GM12878 (cell line): ENCODE results near the gene OR10G3. TPM values are rescaled to one million over a fixed set of nuclear protein-coding genes. Genes with fewer than 3 reads are reported as not detected.

Source experiments
- ATAC-seq: fragments of 200-7000 bp; cut with Tn5 transposase; 3 replicates; pipeline ENCODE4 v1.9.1; 2020; ENCODE audit warnings: mild to moderate bottlenecking, moderate library complexity
- BruUV-seq: library from RNA; stranded (reverse); fragments of 400-500 nt; replicated peaks from 2 replicates; lab custom pipeline; 2021; lab: Mats Ljungman, UMichigan
- CTCF ChIA-PET: fragments of 300-600 bp; sonication (Branson Sonifier 250); formaldehyde crosslinking; extraction: SDS; loops from one replicate; lab custom pipeline; 2021; ENCODE audit warnings: inconsistent platforms; lab: Yijun Ruan, JAX
- POLR2A ChIA-PET: fragments of 350-600 bp; formaldehyde crosslinking; extraction: SDS; loops from one replicate; lab custom pipeline; 2021; ENCODE audit warnings: inconsistent platforms; lab: Charles Lee
- RAD21 ChIA-PET: fragments of 300-600 bp; sonication (Branson Sonifier 250); formaldehyde crosslinking; loops from one replicate; lab custom pipeline; 2023; ENCODE audit warnings: antibody characterized with exemption; ENCODE audit not compliant: unreplicated experiment; lab: Charles Lee
- SMC1A ChIA-PET: fragments of 300-600 bp; sonication (Branson Sonifier 250); formaldehyde crosslinking; loops from one replicate; lab custom pipeline; 2023; ENCODE audit not compliant: unreplicated experiment, uncharacterized antibody; lab: Charles Lee
- DNase-seq: peaks from one replicate; pipeline ENCODE4 v3.0.0-alpha.2; 2011; ENCODE audit warnings: low read depth, low spot score
- FAIRE-seq: peaks from 3 replicates; lab custom pipeline; 2011; peaks lifted over from hg19 to GRCh38; lab: Jason Lieb, UNC
- H2AFZ ChIP-seq: 2 replicates; pipeline ENCODE4 v1.6.0; 2011; ENCODE audit warnings: low read depth, low read length, control low read depth; ENCODE audit not compliant: control insufficient read depth
- H3K27ac ChIP-seq: 2 replicates; pipeline ENCODE4 v1.5.1; 2011; ENCODE audit warnings: control low read depth; ENCODE audit not compliant: control insufficient read depth, insufficient read depth
- H3K27me3 ChIP-seq, 2 experiments: replicated peaks in 1 of 2; 2 replicates each; pipeline versions ENCODE4 v1.6.0 to v1.6.1; 2011; ENCODE audit warnings: low read length in 1 of 2; ENCODE audit not compliant: control insufficient read depth in 2 of 2, insufficient read depth in 2 of 2
- H3K36me3 ChIP-seq, 2 experiments: 2 replicates each; pipeline ENCODE4 v1.5.1; 2011; ENCODE audit warnings: low read length in 1 of 2; ENCODE audit not compliant: control insufficient read depth in 2 of 2, insufficient read depth in 2 of 2
- H3K4me1 ChIP-seq: 2 replicates; pipeline ENCODE4 v1.6.1; 2011; ENCODE audit warnings: mild to moderate bottlenecking, low read length, moderate library complexity, mixed read lengths; ENCODE audit not compliant: control insufficient read depth, insufficient read depth
- H3K4me2 ChIP-seq: 2 replicates; pipeline ENCODE4 v1.6.0; 2011; ENCODE audit warnings: control low read depth; ENCODE audit not compliant: control insufficient read depth, insufficient read depth
- H3K4me3 ChIP-seq: fragments of 200-600 bp; sonication (generic); 2 replicates; pipeline ENCODE4 v1.5.1; 2016
- H3K79me2 ChIP-seq: 2 replicates; pipeline ENCODE4 v1.6.0; 2011; ENCODE audit warnings: low read length; ENCODE audit not compliant: control insufficient read depth, insufficient read depth
- H3K9ac ChIP-seq: 2 replicates; pipeline ENCODE4 v1.8.0; 2011; ENCODE audit warnings: low read length, control low read depth, mixed read lengths; ENCODE audit not compliant: control insufficient read depth, insufficient read depth
- H3K9me3 ChIP-seq: replicated peaks from 3 replicates; pipeline ENCODE4 v1.5.1; 2011; ENCODE audit warnings: mild to moderate bottlenecking, low read length; ENCODE audit not compliant: control insufficient read depth, insufficient read depth
- H4K20me1 ChIP-seq: 2 replicates; pipeline ENCODE4 v1.6.0; 2011; ENCODE audit not compliant: control insufficient read depth, insufficient read depth
- ESRRA ChIP-seq: IDR thresholded peaks from 2 replicates; pipeline ENCODE4 v1.6.1; 2012; ENCODE audit warnings: mild to moderate bottlenecking, low read length, improper control_type of control experiment
- HDAC2 ChIP-seq: fragments of 200-600 bp; sonication (generic); IDR thresholded peaks from 2 replicates; pipeline ENCODE4 v1.6.1; 2017
- IRF4 ChIP-seq: IDR thresholded peaks from 2 replicates; pipeline ENCODE4 v1.6.1; 2011; ENCODE audit warnings: low read depth, low read length
- KAT2A ChIP-seq: conservative IDR thresholded peaks from 2 replicates; pipeline ENCODE4 v1.6.1; 2011; ENCODE audit warnings: low read depth, low read length; ENCODE audit not compliant: control insufficient read depth
- SMAD5 ChIP-seq: IDR thresholded peaks from 2 replicates; pipeline ENCODE4 v1.6.1; 2016; ENCODE audit warnings: antibody characterized with exemption, low read depth
- WGBS: methylation state at CpG from one replicate; pipeline ENCODE4 v1.1.6; 2016; ENCODE audit warnings: low lambda C conversion rate; ENCODE audit not compliant: insufficient replicate concordance, insufficient coverage; ENCODE audit errors: missing lambda C conversion rate; 5-methylcytosine and 5-hydroxymethylcytosine counted together
- in situ Hi-C: fragments of 300-500 bp; cut with MboI; formaldehyde crosslinking; loops from 9 replicates; pipeline ENCODE4 v1.14.3; 2018; ENCODE audit warnings: mixed read lengths
- intact Hi-C: fragments of 100-400 bp; cut with micrococcal nuclease; formaldehyde crosslinking; loops from one replicate; pipeline ENCODE4 v1.14.2; 2022; ENCODE audit not compliant: unreplicated experiment
- polyA plus RNA-seq, 11 experiments: library from polyadenylated mRNA; depleted of rRNA in 4 of 11; unstranded in 6 of 11; stranded (reverse) in 5 of 11; fragments of >200 nt; fragmentation: Nextera tagmentation in 4 of 11; fragmentation: Illumina TruSeq in 1 of 11; extraction: Ambion mirVana in 4 of 11; extraction: Trizol in 1 of 11; gene quantifications; 1 replicate in 1 of 11; 2 replicates in 10 of 11; pipeline versions ENCODE4 v1.2.1 to v1.2.3, GENCODE V29; 2011 to 2016; ENCODE audit warnings: inconsistent platforms in 2 of 11, missing spikeins in 2 of 11, low read depth in 1 of 11
- total RNA-seq, 4 experiments: library from RNA; depleted of rRNA in 3 of 4; stranded (reverse); fragments of >200 nt in 3 of 4; fragmentation: Illumina TruSeq in 1 of 4; extraction: Trizol in 1 of 4; gene quantifications; 2 replicates each; pipeline versions ENCODE4 v1.2.1 to v1.2.3, GENCODE V29; 2013 to 2021
- TF ChIP-seq, protein P1 (sequence below): fragments of 450-650 bp; IDR thresholded peaks from 2 replicates; pipeline ENCODE4 v1.6.1; 2016; ENCODE audit warnings: mild to moderate bottlenecking

The OR10G3 gene
- total and polyA plus RNA-seq, 10 of the 15 experiments (the other 5 are each of a cell fraction or from before 2014, with no cell fraction given), result not detected

DNA sequence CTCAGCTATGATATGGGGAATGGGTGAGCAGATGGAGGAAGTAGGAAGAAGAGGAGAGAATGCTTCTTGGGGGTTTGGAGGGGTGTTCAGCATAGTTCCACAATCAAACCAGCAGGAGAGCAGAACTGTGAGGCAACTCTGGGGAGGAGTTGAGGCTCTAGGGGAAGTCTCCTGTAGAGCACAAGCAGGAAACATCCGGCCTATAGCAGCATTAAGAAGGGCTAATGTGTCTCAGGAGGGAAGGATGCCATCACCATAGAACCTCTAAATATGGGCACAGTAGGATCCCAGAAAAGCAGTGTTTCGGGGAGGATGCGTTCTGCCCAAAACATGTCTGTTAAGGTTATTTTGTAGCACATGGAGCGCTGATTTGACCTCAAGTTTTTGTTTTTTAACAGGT, 45.3 kb downstream of the OR10G3 start:
- Histone ChIP-seq H3K4me1 (no peaks in the 10 kb centered on the region), H2AFZ (no peak overlapping the region), H3K9me3 (no peaks in the 10 kb centered on the region), H3K4me2 (no peak overlapping the region), H3K9ac (no peak overlapping the region), H3K27me3 (peaks cover 5 to 7% of the 10 kb centered on the region in 2 experiments), H4K20me1 (no peaks in the 10 kb centered on the region), H3K36me3 (no peaks in the 10 kb centered on the region), H3K4me3 (no peak overlapping the region), H3K79me2 (no peaks in the 10 kb centered on the region), H3K27ac (no peak overlapping the region)
- ATAC-seq (peak; percentile 52), DNase-seq (no peak), FAIRE-seq (no peak)
- no TSS peak for BruUV-seq
- ChIA-PET SMC1A (interaction anchor here (0.9 to 2.5 kb wide), 4 partner anchors 17 to 36 kb away, joined by 3 to 16 read pairs (median 4); no protein-coding TSS in a partner anchor), POLR2A (interaction anchor here (1.0 kb wide), 1 partner anchor 36 kb away, joined by 3 read pairs; no protein-coding TSS in a partner anchor), CTCF (interaction anchor here (0.7 to 1.4 kb wide), 3 partner anchors 36 to 84 kb away, joined by 3 to 10 read pairs (median 3); partner anchors contain the start of gene CHD8), RAD21 (interaction anchor here (1.1 to 1.4 kb wide), 2 partner anchors 25 to 36 kb away, joined by 4 to 13 read pairs; no protein-coding TSS in a partner anchor)
- in situ Hi-C loops (no loop called here), intact Hi-C loops (no loop called here)
- WGBS, result 33% methylated on average over 4 of the region's 4 CpGs
- no peak for TF ChIP-seq ESRRA
- TF ChIP-seq SMAD5, result no peak
- no peak for TF ChIP-seq IRF4
- no peak for TF ChIP-seq HDAC2
- TF ChIP-seq, protein P1, sequence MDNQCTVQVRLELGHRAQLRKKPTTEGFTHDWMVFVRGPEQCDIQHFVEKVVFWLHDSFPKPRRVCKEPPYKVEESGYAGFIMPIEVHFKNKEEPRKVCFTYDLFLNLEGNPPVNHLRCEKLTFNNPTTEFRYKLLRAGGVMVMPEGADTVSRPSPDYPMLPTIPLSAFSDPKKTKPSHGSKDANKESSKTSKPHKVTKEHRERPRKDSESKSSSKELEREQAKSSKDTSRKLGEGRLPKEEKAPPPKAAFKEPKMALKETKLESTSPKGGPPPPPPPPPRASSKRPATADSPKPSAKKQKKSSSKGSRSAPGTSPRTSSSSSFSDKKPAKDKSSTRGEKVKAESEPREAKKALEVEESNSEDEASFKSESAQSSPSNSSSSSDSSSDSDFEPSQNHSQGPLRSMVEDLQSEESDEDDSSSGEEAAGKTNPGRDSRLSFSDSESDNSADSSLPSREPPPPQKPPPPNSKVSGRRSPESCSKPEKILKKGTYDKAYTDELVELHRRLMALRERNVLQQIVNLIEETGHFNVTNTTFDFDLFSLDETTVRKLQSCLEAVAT, result no peak
- TF ChIP-seq KAT2A, result no peak
